Aorta (tissue), 5 donors: ENCODE data around the gene HBQ1. TPM values are rescaled to one million over a fixed set of nuclear protein-coding genes. Genes with fewer than 3 reads are reported as not detected.
"Not testable (repeated sequence)": the region's sequence is repeated elsewhere in the genome, so short reads cannot be mapped to it uniquely, and the experiment has no call there.

Source experiments
- ATAC-seq: fragments of 200-7000 bp; cut with Tn5 transposase; one replicate; pipeline ENCODE4 v1.9.1; 2022; ENCODE audit warnings: moderate library complexity; ENCODE audit not compliant: low FRiP score
- DNase-seq, 2 donors: peaks; one replicate each; pipeline ENCODE4 v3.0.0-alpha.2; 2020
- H3K27ac ChIP-seq, 2 donors: one replicate each; pipeline ENCODE4 v1.5.1; 2013; ENCODE audit warnings: low read length in 2 of 2, mild to moderate bottlenecking in 2 of 2, moderate library complexity in 2 of 2, control low read depth in 1 of 2, inconsistent platforms in 1 of 2, low read depth in 1 of 2
- H3K27me3 ChIP-seq, 2 donors: one replicate each; pipeline ENCODE4 v1.6.1; 2013; ENCODE audit warnings: control low read depth in 1 of 2, low read length in 1 of 2, mild to moderate bottlenecking in 1 of 2, moderate library complexity in 1 of 2; ENCODE audit not compliant: insufficient read depth in 2 of 2, control insufficient read depth in 1 of 2
- H3K36me3 ChIP-seq, 2 donors: one replicate each; pipeline ENCODE4 v1.6.1; 2013; ENCODE audit warnings: control low read depth in 1 of 2, low read length in 1 of 2, mild to moderate bottlenecking in 1 of 2; ENCODE audit not compliant: insufficient read depth in 2 of 2, control insufficient read depth in 1 of 2
- H3K4me1 ChIP-seq, 2 donors: one replicate each; pipeline ENCODE4 v1.6.1; 2013; ENCODE audit warnings: low read length in 2 of 2, control low read depth in 1 of 2, mild to moderate bottlenecking in 1 of 2, moderate library complexity in 1 of 2; ENCODE audit not compliant: insufficient read depth in 2 of 2, control insufficient read depth in 1 of 2
- H3K4me3 ChIP-seq, 2 donors: one replicate each; pipeline ENCODE4 v1.5.1; 2013; ENCODE audit warnings: low read length in 2 of 2, control low read depth in 1 of 2, mild to moderate bottlenecking in 1 of 2
- H3K9me3 ChIP-seq: one replicate; pipeline ENCODE4 v1.6.1; 2013; ENCODE audit warnings: mild to moderate bottlenecking, low read length; ENCODE audit not compliant: control insufficient read depth
- WGBS, 2 donors: extraction: QIAGEN DNeasy Blood & Tissue Kit; methylation state at CpG; one replicate each; pipeline ENCODE4 v1.1.7; 2013; 5-methylcytosine and 5-hydroxymethylcytosine counted together
- intact Hi-C, 2 donors: fragments of 100-400 bp; cut with DNase I; formaldehyde crosslinking; loops; one replicate each; pipeline versions ENCODE4 v1.14.2 to v1.15.0; 2022
- polyA plus RNA-seq, 2 donors: library from polyadenylated mRNA; stranded (reverse); fragments of 200-250 nt; gene quantifications; one replicate each; pipeline ENCODE4 v1.2.3, GENCODE V29; 2013
- total RNA-seq, 2 donors: library from RNA; stranded (reverse); fragmentation: NEBNext Ultra II Directional; extraction: Animal tissue kit (Norgen Biotek cat#: 25700); gene quantifications; one replicate each; pipeline ENCODE4 v1.2.1, GENCODE V29; 2021
- donor health status: healthy with polysubstance abuse.
- donor health status: Bipolar disorder and iron deficiency.
- donor health status: DM: no; HTN: no; CAD: no.
- donor health status: DM: no; HTN: no; CAD: no.
- donor health status: DM: yes; HTN: yes; CAD: no.

Gene HBQ1
- total and polyA plus RNA-seq, 4 donors, result not detected

DNA sequence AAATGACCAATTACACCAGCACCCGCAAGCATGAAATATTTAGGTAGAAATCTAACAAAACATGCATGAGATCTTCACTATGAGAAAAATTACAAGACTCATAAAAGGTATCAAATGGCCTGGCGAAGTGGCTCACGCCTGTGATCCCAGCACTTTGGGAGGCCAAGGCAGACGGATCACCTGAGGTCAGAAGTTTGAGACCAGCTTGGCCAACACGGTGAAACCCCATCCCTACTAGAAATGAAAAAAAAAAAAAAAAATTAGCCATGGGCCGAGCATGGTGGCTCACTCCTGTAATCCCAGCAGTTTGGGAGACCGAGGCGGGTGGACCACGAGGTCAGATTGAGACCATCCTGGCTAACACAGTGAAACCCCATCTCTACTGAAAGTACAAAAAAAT, 23.8 kb downstream of the HBQ1 start:
- H3K27ac ChIP-seq, DNase-seq, H3K27me3 ChIP-seq, H3K4me1 ChIP-seq, H3K9me3 ChIP-seq, ATAC-seq, H3K4me3 ChIP-seq, intact Hi-C loops: not testable (repeated sequence)
- peaks cover 13 to 16% of the 10 kb centered on the region in 2 donors for H3K36me3 ChIP-seq
- 94 to 98% methylated on average over 9 of the region's 9 CpGs for WGBS, 2 donors

DNA sequence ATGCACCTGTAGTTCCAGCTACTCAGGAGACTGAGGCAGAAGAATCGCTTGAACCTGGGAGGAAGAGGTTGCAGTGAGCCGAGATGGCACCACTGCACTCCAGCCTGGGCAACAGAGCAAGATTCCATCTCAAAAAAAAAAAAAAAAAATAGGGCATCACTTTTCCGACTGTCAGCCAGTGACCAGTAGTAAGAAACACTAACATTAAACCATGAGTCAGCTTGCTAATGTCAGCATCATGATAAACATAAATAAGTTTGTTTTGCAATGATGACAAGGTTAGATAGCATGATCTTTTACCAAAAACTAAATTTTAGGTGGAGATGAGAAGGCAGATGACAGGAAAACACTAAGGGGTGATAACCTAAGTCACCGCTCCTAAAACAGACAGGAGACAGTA, 29.1 kb downstream of the HBQ1 start:
- DNase-seq, H3K9me3 ChIP-seq, intact Hi-C loops, H3K27me3 ChIP-seq, H3K4me1 ChIP-seq, H3K27ac ChIP-seq, ATAC-seq, H3K4me3 ChIP-seq: not testable (repeated sequence)
- H3K36me3 ChIP-seq, result peaks cover 12 to 16% of the 10 kb centered on the region in 2 donors
- 82 to 83% methylated on average over 4 of the region's 4 CpGs for WGBS, 2 donors

- DNase-seq, H3K9me3 ChIP-seq, H3K27me3 ChIP-seq, H3K4me3 ChIP-seq, ATAC-seq, H3K4me1 ChIP-seq, intact Hi-C loops, H3K27ac ChIP-seq: not testable (repeated sequence)
- 88% methylated on average over 14 of the region's 14 CpGs for WGBS, 2 donors
- peaks cover 2 to 11% of the 10 kb centered on the region in 2 donors for H3K36me3 ChIP-seq
Observed at GRCh38 chr16:211631-212180, 31.4 kb downstream of the HBQ1 start.

DNA sequence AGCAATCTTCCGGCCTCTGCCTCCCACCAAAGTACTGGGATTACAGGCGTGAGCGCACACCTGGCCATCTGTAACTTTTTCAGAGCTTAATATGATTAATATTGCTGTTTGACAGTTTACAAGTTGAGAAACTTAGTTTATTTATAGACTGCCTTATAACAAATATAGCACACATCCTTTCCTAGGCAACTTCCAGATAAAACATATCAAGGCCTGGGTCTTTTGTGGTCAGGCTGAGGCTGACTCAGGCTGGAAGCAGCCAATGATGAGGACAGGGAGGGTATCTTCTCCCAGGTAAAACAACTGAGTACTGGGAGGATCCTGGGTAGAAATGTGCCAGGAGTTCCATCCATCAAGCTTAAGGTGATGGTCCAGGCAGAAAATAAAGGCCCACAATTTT, 32.7 kb downstream of the HBQ1 start:
- Histone ChIP-seq H3K36me3 (peaks cover 2 to 6% of the 10 kb centered on the region in 2 donors), H3K27me3 (no peaks in the 10 kb centered on the region), H3K9me3 (no peaks in the 10 kb centered on the region), H3K4me3 (no peak overlapping the region), H3K4me1 (no peaks in the 10 kb centered on the region), H3K27ac (no peak overlapping the region)
- ATAC-seq, result no peak
- 87 to 92% methylated on average over 3 of the region's 3 CpGs for WGBS, 2 donors
- DNase-seq, result no peak
- intact Hi-C loops, result no loop called here

- DNase-seq (no peak), ATAC-seq (no peak)
- H3K27ac ChIP-seq, result no peak overlapping the region
- 62 to 67% methylated on average over 4 of the region's 4 CpGs for WGBS, 2 donors
- no peaks in the 10 kb centered on the region for H3K27me3 ChIP-seq
- no peaks in the 10 kb centered on the region for H3K4me1 ChIP-seq
- intact Hi-C loops, result no loop called here
- H3K4me3 ChIP-seq, result no peak overlapping the region
- peaks cover 2 to 6% of the 10 kb centered on the region in 2 donors for H3K36me3 ChIP-seq
- H3K9me3 ChIP-seq, result no peaks in the 10 kb centered on the region
Observed at GRCh38 chr16:220021-220420, 39.8 kb downstream of the HBQ1 start.

DNA sequence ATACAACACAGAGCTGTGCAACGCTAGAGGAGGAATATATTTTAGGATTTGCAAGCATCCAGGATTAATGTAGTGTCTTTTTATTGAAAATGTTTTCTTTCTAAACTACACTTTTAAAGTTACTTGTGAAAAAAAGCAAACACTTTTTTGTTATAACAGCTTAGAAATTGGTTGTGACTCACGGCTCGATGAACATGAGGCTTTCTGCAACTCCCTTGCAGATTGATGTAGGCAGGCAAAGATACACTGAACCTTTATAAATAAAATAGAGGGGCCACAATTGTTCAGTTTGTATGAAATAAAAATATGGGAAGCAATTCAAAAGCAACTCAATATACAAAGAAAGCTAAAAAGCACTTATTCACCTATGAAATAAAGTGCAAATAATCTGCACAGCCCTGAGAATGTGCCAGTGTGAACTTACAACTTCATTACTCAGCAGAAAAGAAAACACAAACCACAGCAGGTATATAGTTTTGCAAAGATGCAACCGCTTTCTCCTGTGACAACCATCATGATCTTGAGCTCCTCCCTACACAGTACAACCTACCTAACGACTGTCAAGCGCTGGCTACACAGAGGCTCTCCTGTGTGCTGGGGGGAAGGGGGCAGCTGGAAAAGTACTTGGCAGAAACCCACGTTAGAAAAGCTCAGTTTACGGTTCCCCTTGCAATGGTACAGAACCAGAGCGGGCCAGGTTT, 48.0 kb downstream of the HBQ1 start:
- H3K4me1 ChIP-seq, result no peaks in the 10 kb centered on the region
- peaks cover 2 to 3% of the 10 kb centered on the region in 2 donors for H3K36me3 ChIP-seq
- H3K27me3 ChIP-seq, result no peaks in the 10 kb centered on the region
- WGBS, 2 donors, result 9 to 12% methylated on average over 9 of the region's 9 CpGs
- intact Hi-C loops, result no loop called here
- no peak for DNase-seq
- H3K27ac ChIP-seq, result peak overlapping the region in 1 of 2 donors; percentile 98
- no peak for ATAC-seq
- no peaks in the 10 kb centered on the region for H3K9me3 ChIP-seq
- peak overlapping the region; percentile 47 to 74 for H3K4me3 ChIP-seq

GRCh38 chr16:228852-229730, 48.8 kb downstream of the HBQ1 start, which contains the start of gene LUC7L:
LUC7L (minus strand) TSS chr16:229449; CDS start chr16:229339, 110 bp downstream.
- H3K36me3 ChIP-seq, result peaks cover 2 to 3% of the 10 kb centered on the region in 2 donors
- ATAC-seq, result peak; percentile 96
- DNase-seq, result peak; percentile 93 to 97
- H3K27ac ChIP-seq, result peak within 1 kb of the TSS in 1 of 2 donors; percentile 98
- no peaks in the 10 kb centered on the region for H3K4me1 ChIP-seq
- peak within 1 kb of the TSS; percentile 47 to 74 for H3K4me3 ChIP-seq
- H3K27me3 ChIP-seq, result no peaks in the 10 kb centered on the region
- 1% methylated on average over 79 to 88 of the region's 88 CpGs for WGBS, 2 donors
- intact Hi-C loops, result no loop called here
- H3K9me3 ChIP-seq, result no peaks in the 10 kb centered on the region

GRCh38 chr16:229731-230281, 49.5 kb downstream of the HBQ1 start:
- whole genome bisulfite sequencing, 2 donors, result 76 to 81% methylated on average over 22 of the region's 22 CpGs
- no peak for ATAC-seq

More at GRCh38 chr16:229731-230281, 49.5 kb downstream of the HBQ1 start:
- DNase-seq, result no peak
- no peaks in the 10 kb centered on the region for H3K27me3 ChIP-seq
- H3K36me3 ChIP-seq, result peaks cover 2% of the 10 kb centered on the region in 2 donors
- H3K27ac ChIP-seq, result no peak overlapping the region
- H3K9me3 ChIP-seq, result no peaks in the 10 kb centered on the region
- H3K4me1 ChIP-seq, result no peaks in the 10 kb centered on the region
- no peak overlapping the region for H3K4me3 ChIP-seq
- intact Hi-C loops, result loop anchor here in 1 of 2 donors (5.0 kb wide), 1 partner anchor 122 kb away; the partner anchor contains the start of gene AXIN1
